Measurements from ENCODE around the gene ZCWPW1.
"Not testable (repeated sequence)": the region's sequence is repeated elsewhere in the genome, so short reads cannot be mapped to it uniquely, and the experiment has no call there.

ZCWPW1 gene

GRCh38 chr7:100357131-100357561, 71.4 kb downstream of the ZCWPW1 start:
- H3K4me1 ChIP-seq (ENCODE audit: control insufficient read depth, insufficient read depth, low read length, poor library complexity, severe bottlenecking) = no peaks in the 10 kb centered on the region
- H3K4me3 ChIP-seq (ENCODE audit: insufficient read depth, low read depth, low read length, poor library complexity, severe bottlenecking) = no peak overlapping the region
- H3K9me3 ChIP-seq (ENCODE audit: control insufficient read depth, low read length) = no peaks in the 10 kb centered on the region
- H3K36me3 ChIP-seq (ENCODE audit: control insufficient read depth, insufficient read depth, low read length) = peaks cover 71% of the 10 kb centered on the region
- no peak for DNase-seq
- H3K27ac ChIP-seq (ENCODE audit: insufficient read depth, low read length, poor library complexity, severe bottlenecking) = no peak overlapping the region
- H3K27me3 ChIP-seq (replicated peaks; ENCODE audit: control insufficient read depth, insufficient read depth, low read length, poor library complexity, severe bottlenecking) = no peaks in the 10 kb centered on the region

DNA sequence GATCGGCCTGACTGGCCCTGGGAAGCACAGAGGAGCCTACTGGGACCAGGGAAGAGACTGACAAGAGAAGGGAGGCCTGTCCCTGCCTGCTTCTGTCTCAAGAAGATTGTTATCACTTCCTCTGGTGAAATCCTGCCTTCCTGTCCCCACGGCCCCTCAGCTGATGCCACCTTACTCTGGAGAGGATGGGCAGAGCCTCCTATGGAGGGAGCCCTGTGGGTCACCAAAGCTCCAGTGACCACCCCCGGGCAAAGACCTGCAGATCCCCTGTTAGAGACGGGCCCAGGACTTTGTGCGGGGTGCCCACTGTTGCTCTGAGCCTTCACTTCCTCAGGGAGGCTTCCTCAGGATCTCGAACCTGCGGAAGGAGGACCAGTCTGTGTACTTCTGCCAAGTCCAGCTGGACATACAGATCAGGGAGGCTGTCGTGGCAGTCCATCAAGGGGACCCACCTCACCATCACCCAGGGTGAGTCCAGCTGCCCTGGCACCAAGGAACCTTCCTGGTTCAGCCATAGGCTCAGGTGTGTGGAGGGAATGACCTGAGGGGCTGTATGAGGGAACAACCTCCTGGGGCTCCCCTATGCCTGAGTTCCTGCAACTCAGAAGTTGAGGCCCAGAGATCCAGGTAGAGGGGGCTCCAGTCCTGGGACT, 72.0 kb downstream of the ZCWPW1 start:
- no peak for DNase-seq
- H3K27ac ChIP-seq (ENCODE audit: insufficient read depth, low read length, poor library complexity, severe bottlenecking) = no peak overlapping the region

DNA sequence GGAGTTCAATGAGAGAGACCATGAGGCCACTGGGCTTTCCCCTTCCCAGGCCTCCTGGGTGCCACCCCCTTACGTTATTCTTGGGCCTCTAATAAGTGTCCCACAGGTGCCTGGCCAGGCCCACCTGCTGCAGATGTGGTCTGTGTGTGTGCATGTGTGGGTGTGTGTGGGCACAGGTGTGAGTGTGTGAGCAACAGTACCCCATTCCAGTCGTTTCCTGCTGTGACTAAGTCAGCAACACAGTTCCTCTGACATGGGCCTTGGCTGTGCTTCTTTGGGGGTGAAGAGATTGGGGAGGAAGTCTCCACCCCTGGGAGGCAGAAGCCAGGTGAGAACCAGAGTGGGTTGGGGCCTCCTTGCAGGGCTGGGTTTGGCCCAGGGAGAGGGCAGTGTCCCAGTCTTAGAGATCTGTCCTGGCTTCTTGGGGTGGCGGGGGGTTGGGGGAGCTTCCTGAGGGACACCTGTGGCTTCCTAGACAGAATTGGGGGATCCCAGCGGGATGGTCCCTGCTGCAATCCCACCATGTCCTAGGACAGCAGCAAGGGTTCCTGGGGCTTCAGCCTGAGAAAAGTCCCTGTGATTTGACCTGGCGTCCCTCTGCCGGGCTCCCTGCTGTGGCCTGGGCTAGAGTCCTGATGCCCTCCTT, 74.7 kb downstream of the ZCWPW1 start:
- Histone ChIP-seq H3K27ac (ENCODE audit: insufficient read depth, low read length, poor library complexity, severe bottlenecking) (no peak overlapping the region), H3K4me1 (ENCODE audit: control insufficient read depth, insufficient read depth, low read length, poor library complexity, severe bottlenecking) (peaks cover 4% of the 10 kb centered on the region), H3K4me3 (ENCODE audit: insufficient read depth, low read depth, low read length, poor library complexity, severe bottlenecking) (no peak overlapping the region), H3K27me3 (replicated peaks; ENCODE audit: control insufficient read depth, insufficient read depth, low read length, poor library complexity, severe bottlenecking) (no peaks in the 10 kb centered on the region), H3K36me3 (ENCODE audit: control insufficient read depth, insufficient read depth, low read length) (peaks cover 61% of the 10 kb centered on the region), H3K9me3 (ENCODE audit: control insufficient read depth, low read length) (no peaks in the 10 kb centered on the region)
- peak in 1 of 3 donors; percentile 4 for DNase-seq

More for the DNA sequence above, 72.0 kb downstream of the ZCWPW1 start:
- H3K4me1 ChIP-seq (ENCODE audit: control insufficient read depth, insufficient read depth, low read length, poor library complexity, severe bottlenecking) = peaks cover 2% of the 10 kb centered on the region
- no peak overlapping the region for H3K4me3 ChIP-seq (ENCODE audit: insufficient read depth, low read depth, low read length, poor library complexity, severe bottlenecking)
- peaks cover 66% of the 10 kb centered on the region for H3K36me3 ChIP-seq (ENCODE audit: control insufficient read depth, insufficient read depth, low read length)
- H3K9me3 ChIP-seq (ENCODE audit: control insufficient read depth, low read length) = no peaks in the 10 kb centered on the region
- H3K27me3 ChIP-seq (replicated peaks; ENCODE audit: control insufficient read depth, insufficient read depth, low read length, poor library complexity, severe bottlenecking) = no peaks in the 10 kb centered on the region

DNA sequence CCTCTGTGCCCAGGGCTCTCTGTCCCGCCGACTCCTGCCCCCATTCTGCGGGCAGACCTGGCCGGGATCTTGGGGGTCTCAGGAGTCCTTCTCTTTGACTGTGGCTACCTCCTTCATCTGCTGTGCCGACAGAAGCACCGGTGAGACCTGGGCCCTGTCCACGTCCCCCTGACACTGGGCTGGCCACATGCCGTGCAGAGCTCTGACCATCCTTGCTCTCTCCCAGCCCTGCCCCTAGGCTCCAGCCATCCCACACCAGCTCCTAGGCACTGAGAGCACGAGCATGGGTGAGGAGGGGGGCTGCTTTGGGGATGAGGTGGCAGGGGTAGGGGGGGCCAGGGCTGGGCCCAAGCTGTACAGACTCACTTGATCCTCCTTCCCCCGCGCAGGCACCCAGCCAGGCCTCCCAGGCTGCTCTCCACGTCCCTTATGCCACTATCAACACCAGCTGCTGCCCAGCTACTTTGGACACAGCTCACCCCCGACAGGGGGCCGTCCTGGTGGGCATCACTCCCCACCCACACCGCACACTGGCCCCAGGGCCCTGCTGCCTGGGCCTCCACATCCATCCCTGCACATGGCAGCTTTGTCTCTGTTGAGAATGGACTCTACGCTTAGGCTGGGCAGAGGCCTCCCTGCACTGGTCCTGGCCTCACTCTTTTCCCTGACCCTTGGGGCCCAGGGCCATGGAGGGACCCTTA, 75.4 kb downstream of the ZCWPW1 start:
- H3K27me3 ChIP-seq (replicated peaks; ENCODE audit: control insufficient read depth, insufficient read depth, low read length, poor library complexity, severe bottlenecking) = no peaks in the 10 kb centered on the region
- no peak for DNase-seq
- H3K9me3 ChIP-seq (ENCODE audit: control insufficient read depth, low read length) = no peaks in the 10 kb centered on the region
- H3K4me3 ChIP-seq (ENCODE audit: insufficient read depth, low read depth, low read length, poor library complexity, severe bottlenecking) = no peak overlapping the region
- H3K27ac ChIP-seq (ENCODE audit: insufficient read depth, low read length, poor library complexity, severe bottlenecking) = no peak overlapping the region
- H3K4me1 ChIP-seq (ENCODE audit: control insufficient read depth, insufficient read depth, low read length, poor library complexity, severe bottlenecking) = peaks cover 4% of the 10 kb centered on the region
- peaks cover 57% of the 10 kb centered on the region for H3K36me3 ChIP-seq (ENCODE audit: control insufficient read depth, insufficient read depth, low read length)

GRCh38 chr7:100352230-100352781, 76.2 kb downstream of the ZCWPW1 start:
- H3K36me3 ChIP-seq (ENCODE audit: control insufficient read depth, insufficient read depth, low read length) = peaks cover 55% of the 10 kb centered on the region
- DNase-seq; H3K27ac ChIP-seq (ENCODE audit: insufficient read depth, low read length, poor library complexity, severe bottlenecking); H3K4me1 ChIP-seq (ENCODE audit: control insufficient read depth, insufficient read depth, low read length, poor library complexity, severe bottlenecking); H3K4me3 ChIP-seq (ENCODE audit: insufficient read depth, low read depth, low read length, poor library complexity, severe bottlenecking); H3K9me3 ChIP-seq (ENCODE audit: control insufficient read depth, low read length); H3K27me3 ChIP-seq (replicated peaks; ENCODE audit: control insufficient read depth, insufficient read depth, low read length, poor library complexity, severe bottlenecking): not testable (repeated sequence)

GRCh38 chr7:100351657-100352058, 76.8 kb downstream of the ZCWPW1 start:
- Histone ChIP-seq H3K27ac (ENCODE audit: insufficient read depth, low read length, poor library complexity, severe bottlenecking) (no peak overlapping the region), H3K4me3 (ENCODE audit: insufficient read depth, low read depth, low read length, poor library complexity, severe bottlenecking) (no peak overlapping the region), H3K27me3 (replicated peaks; ENCODE audit: control insufficient read depth, insufficient read depth, low read length, poor library complexity, severe bottlenecking) (no peaks in the 10 kb centered on the region), H3K36me3 (ENCODE audit: control insufficient read depth, insufficient read depth, low read length) (peaks cover 55% of the 10 kb centered on the region), H3K9me3 (ENCODE audit: control insufficient read depth, low read length) (no peaks in the 10 kb centered on the region), H3K4me1 (ENCODE audit: control insufficient read depth, insufficient read depth, low read length, poor library complexity, severe bottlenecking) (peaks cover 4% of the 10 kb centered on the region)
- DNase-seq = no peak
